Mucosa of descending colon (tissue), 3 donors: ENCODE data around the gene BTBD9. TPM values are rescaled to one million over a fixed set of nuclear protein-coding genes. Genes with fewer than 3 reads are reported as not detected.

Experiments used
- ATAC-seq: fragments of 200-7000 bp; cut with Tn5 transposase; one replicate; pipeline ENCODE4 v1.9.1; 2020; ENCODE audit warnings: mild to moderate bottlenecking, moderate library complexity
- DNase-seq, 3 donors: peaks; one replicate each; pipeline ENCODE4 v3.0.0-alpha.2; 2020
- H3K36me3 ChIP-seq: fragments of 200-600 bp; one replicate; pipeline ENCODE4 v1.8.0; 2021; ENCODE audit warnings: low read depth, mild to moderate bottlenecking
- H3K4me1 ChIP-seq: fragments of 200-600 bp; one replicate; pipeline ENCODE4 v1.8.0; 2021; ENCODE audit warnings: low read depth, mild to moderate bottlenecking
- H3K4me3 ChIP-seq: fragments of 200-600 bp; one replicate; pipeline ENCODE4 v1.8.0; 2021; ENCODE audit warnings: mild to moderate bottlenecking
- H3K9me3 ChIP-seq: fragments of 200-600 bp; one replicate; pipeline ENCODE4 v1.8.0; 2021; ENCODE audit warnings: mild to moderate bottlenecking
- CTCF ChIP-seq: fragments of 200-600 bp; IDR thresholded peaks from one replicate; pipeline ENCODE4 v1.8.0; 2022; ENCODE audit warnings: antibody characterized with exemption, mild to moderate bottlenecking
- intact Hi-C, 2 donors: fragments of 100-400 bp; cut with DNase I in 1 of 2; cut with micrococcal nuclease in 1 of 2; formaldehyde crosslinking; loops; one replicate each; pipeline versions ENCODE4 v1.11.0 to v1.11.1; 2022; cut with DNase I, micrococcal nuclease
- total RNA-seq, 3 donors: library from RNA; stranded (reverse); fragmentation: NEBNext Ultra II Directional in 2 of 3; extraction: Animal tissue kit (Norgen Biotek cat#: 25700) in 2 of 3; gene quantifications; one replicate each; pipeline versions ENCODE4 v1.2.1 to v1.2.4, GENCODE V29; 2021 to 2023
- donor health status: DM: no; HTN: no; CAD: no; lungs with moderate emphysema.
- donor health status: DM: no; HTN: no; CAD: no.
- donor health status: DM: no; HTN: yes; CAD: no.

Gene BTBD9
- total RNA-seq, 3 donors from 2014 or later, result 22.4 to 38.8 (median 23.9) TPM

GRCh38 chr6:38174806-38175495 is 464.8 kb downstream of the BTBD9 start:
- no peak for TF ChIP-seq CTCF
- no peak for DNase-seq
- Histone ChIP-seq H3K4me1 (peaks cover 35% of the 10 kb centered on the region), H3K36me3 (no peaks in the 10 kb centered on the region), H3K9me3 (no peaks in the 10 kb centered on the region), H3K4me3 (no peak overlapping the region)
- no peak for ATAC-seq
- intact Hi-C loops, result no loop called here

GRCh38 chr6:38174315-38174714 is 465.4 kb downstream of the BTBD9 start:
- Histone ChIP-seq H3K36me3 (no peaks in the 10 kb centered on the region), H3K9me3 (no peaks in the 10 kb centered on the region), H3K4me1 (peaks cover 35% of the 10 kb centered on the region), H3K4me3 (no peak overlapping the region)
- TF ChIP-seq CTCF, result no peak
- DNase-seq (no peak), ATAC-seq (no peak)
- intact Hi-C loops, result no loop called here

GRCh38 chr6:38173909-38174308 is 465.8 kb downstream of the BTBD9 start:
- peak; percentile 61 for ATAC-seq
- peak in 1 of 3 donors; percentile 55 for DNase-seq
- Histone ChIP-seq H3K9me3 (no peaks in the 10 kb centered on the region), H3K36me3 (no peaks in the 10 kb centered on the region), H3K4me1 (peaks cover 35% of the 10 kb centered on the region), H3K4me3 (no peak overlapping the region)
- intact Hi-C loops, result no loop called here
- TF ChIP-seq CTCF, result no peak

GRCh38 chr6:38172739-38173410 is 466.9 kb downstream of the BTBD9 start:
- ATAC-seq (no peak), DNase-seq (no peak)
- Histone ChIP-seq H3K4me1 (peaks cover 35% of the 10 kb centered on the region), H3K36me3 (no peaks in the 10 kb centered on the region), H3K4me3 (no peak overlapping the region), H3K9me3 (no peaks in the 10 kb centered on the region)
- intact Hi-C loops, result no loop called here
- no peak for TF ChIP-seq CTCF

GRCh38 chr6:38171997-38172738 is 467.6 kb downstream of the BTBD9 start:
- no peak for ATAC-seq
- peaks cover 35% of the 10 kb centered on the region for H3K4me1 ChIP-seq

More at GRCh38 chr6:38171997-38172738, 467.6 kb downstream of the BTBD9 start:
- no peaks in the 10 kb centered on the region for H3K36me3 ChIP-seq
- intact Hi-C loops, result no loop called here
- TF ChIP-seq CTCF, result no peak
- H3K4me3 ChIP-seq, result no peak overlapping the region
- DNase-seq, result no peak
- no peaks in the 10 kb centered on the region for H3K9me3 ChIP-seq
